Left cardiac atrium (tissue), 4 donors: ENCODE measurements around the gene MPIG6B. TPM values are rescaled to one million over a fixed set of nuclear protein-coding genes. Genes with fewer than 3 reads are reported as not detected.
A peak's percentile ranks its signal among the peaks of the same experiment; 100 is the strongest.

Experiments used
- ATAC-seq, 2 donors: fragments of 200-7000 bp; cut with Tn5 transposase; one replicate each; pipeline ENCODE4 v1.9.1; 2020; ENCODE audit warnings: mild to moderate bottlenecking in 2 of 2, moderate library complexity in 2 of 2
- DNase-seq: peaks from one replicate; pipeline ENCODE4 v3.0.0-alpha.2; 2020
- intact Hi-C, 2 donors: fragments of 100-400 bp; cut with DNase I; formaldehyde crosslinking; loops; one replicate each; pipeline versions ENCODE4 v1.14.1 to v1.15.1; 2022 to 2023
- long read RNA-seq: library from polyadenylated mRNA; unstranded; transcript quantifications from one replicate; pipeline ENCODE4 v2.0.0, GENCODE V29; 2021
- total RNA-seq, 2 donors: library from RNA; stranded (reverse); fragmentation: NEBNext Ultra II Directional; extraction: Animal tissue kit (Norgen Biotek cat#: 25700); gene quantifications; one replicate each; pipeline ENCODE4 v1.2.1, GENCODE V29; 2021
- donor health status: DM: no; HTN: yes; CAD: no.
- donor health status: DM: no; HTN: yes; CAD: no; lungs with severe emphysema.
- donor health status: DM: yes; HTN: yes; CAD: no.
- donor health status: Dilated cardiomyopathy.

The MPIG6B gene, protein sequence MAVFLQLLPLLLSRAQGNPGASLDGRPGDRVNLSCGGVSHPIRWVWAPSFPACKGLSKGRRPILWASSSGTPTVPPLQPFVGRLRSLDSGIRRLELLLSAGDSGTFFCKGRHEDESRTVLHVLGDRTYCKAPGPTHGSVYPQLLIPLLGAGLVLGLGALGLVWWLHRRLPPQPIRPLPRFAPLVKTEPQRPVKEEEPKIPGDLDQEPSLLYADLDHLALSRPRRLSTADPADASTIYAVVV
- total RNA-seq: under 1 TPM; 0.39 to 0.41 TPM
- long read RNA-seq: 0 reads

DNA sequence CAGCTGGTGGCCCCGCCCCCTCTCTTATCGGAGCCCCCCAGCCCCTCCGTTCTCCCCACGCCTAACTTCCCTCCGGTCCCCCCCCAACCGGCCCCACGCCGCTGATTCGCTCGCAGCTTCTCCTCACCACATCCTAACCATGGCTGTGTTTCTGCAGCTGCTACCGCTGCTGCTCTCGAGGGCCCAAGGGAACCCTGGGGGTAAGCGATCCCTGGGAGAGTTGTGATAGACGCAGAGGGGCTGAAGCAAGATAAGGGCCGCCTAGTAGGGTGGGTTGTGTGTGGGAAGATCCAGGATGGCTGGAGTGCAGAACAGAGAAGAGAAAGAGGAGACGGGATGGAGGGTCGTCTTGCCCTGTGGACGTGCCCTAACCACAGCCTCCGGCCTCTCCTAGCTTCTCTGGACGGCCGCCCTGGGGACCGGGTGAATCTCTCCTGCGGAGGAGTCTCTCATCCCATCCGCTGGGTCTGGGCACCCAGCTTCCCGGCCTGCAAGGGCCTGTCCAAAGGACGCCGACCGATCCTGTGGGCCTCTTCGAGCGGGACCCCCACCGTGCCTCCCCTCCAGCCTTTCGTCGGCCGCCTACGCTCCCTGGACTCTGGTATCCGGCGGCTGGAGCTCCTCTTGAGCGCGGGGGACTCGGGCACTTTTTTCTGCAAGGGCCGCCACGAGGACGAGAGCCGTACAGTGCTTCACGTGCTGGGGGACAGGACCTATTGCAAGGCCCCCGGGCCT is at the start of gene MPIG6B:
MPIG6B (plus strand) TSS at position 129 of the 735 bp plus-strand sequence; CDS start at position 140, 11 bp downstream.
- DNase-seq: no peak
- ATAC-seq: no peak
- intact Hi-C loops: no loop called here

DNA sequence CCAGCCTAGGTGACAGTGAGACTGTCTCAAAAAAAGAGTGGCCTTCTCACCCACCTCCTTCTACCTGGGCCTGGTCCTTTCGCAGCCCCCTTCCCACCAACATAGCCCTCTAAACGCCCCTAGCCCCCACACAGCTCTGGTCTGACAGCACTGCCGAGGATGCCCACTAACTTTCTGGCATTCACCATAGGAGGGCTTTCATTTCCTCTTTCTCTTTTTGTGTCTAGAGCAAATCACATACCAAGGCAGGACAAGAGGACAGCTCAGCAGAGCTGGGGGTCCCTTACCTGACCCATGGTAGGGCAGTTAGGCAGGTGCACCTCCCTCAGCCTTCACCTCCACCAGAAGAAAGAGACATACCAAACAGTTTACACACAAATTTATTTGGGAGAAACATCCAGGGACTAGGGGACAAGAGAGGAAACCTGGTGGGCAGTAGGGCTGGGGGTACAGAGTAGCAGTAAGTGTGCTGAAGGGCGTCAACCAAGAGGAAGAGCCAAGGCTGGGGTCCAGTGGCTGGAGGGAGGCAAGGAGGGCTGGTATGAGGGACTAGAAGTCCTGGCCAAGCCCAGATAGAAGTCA is 46.8 kb upstream of the MPIG6B start:
- intact Hi-C loops: no loop called here
- DNase-seq: no peak
- ATAC-seq: no peak

- intact Hi-C loops: no loop called here
- DNase-seq: no peak
- no peak for ATAC-seq
Measured at GRCh38 chr6:31676904-31677303, 46.3 kb upstream of the MPIG6B start.

- DNase-seq: no peak
- intact Hi-C loops: no loop called here
- ATAC-seq: no peak
Measured at GRCh38 chr6:31677955-31678354, 45.2 kb upstream of the MPIG6B start.

DNA sequence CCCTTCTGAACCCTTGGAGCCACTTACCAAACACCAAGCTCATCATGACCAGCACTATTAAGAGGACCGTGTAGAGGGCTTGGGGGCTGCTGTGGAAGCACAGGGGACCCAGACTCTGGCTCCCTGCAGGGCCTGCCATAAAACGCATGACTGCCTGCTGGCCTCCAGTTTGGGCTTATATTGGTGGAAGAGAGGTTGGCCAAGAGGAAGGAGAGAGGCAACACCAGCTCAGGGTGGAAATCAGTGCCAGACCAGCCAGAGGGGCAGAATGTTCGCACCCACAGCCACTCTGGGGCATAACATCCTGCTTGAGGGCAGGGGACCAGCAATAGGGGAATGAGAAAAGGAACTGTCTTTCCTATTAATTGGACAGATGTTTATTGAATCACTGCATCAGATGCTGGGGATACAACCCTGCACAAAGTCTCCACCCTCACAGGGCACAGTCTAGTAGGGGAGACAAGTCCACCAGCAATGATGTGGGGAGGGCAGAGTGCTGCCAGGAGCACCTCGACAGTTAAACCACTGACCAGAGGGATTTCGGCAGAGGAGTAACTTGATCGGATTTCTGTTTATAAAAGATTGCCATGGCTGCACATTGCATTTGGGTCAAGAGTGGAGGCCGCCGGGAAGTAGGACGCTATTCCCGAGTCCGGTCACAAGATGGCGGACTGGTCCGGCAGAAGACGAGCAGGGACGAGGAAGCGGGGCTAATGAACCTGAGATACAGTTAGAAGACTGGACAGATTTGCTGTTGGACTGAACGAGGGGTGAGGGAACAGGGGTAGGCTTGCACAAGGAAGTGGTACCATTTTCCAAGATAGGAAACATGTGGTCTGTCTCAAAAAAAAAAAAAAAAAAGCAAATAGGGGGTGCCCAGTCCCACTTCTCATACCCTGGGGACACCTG is 42.7 kb upstream of the MPIG6B start, which contains the start of gene LY6G5C:
LY6G5C (minus strand) TSS at position 842 of the 909 bp plus-strand sequence; CDS start at position 148, 694 bp downstream.
- DNase-seq (peak; percentile 86), ATAC-seq (peak; percentile 84 to 92)
- intact Hi-C loops: loop anchor here (5.0 to 10.0 kb wide), 3 partner anchors 152 to 274 kb away; partner anchors contain the start of genes NELFE (in 1 of the 2) and SKIC2 (in 1 of the 2)

DNA sequence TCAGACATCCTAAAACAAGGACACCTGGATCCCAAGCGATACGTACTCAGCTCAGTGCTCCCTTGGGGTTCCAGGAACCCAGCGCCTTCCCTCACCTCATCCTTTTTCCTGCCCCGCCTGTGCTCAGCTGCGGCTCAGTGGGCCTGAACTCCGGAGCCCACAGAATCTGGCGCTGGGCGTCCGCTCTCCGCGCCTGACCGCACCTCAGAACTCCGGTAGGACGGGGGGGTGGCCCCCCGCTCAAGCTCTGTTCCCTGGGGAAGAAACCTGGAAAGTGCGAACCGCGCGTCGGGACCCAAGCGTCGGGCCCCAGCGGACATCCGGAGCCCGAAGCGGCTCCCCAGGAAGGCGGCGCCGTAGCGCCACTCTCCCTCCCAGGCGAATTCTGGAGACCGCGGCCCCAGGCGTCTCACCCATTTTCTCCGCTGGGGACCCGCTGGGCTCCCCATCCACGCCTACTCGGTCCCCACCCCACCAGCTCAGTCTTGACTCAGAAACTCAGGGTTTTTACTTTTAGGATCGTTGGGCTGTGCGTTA is 42.0 kb upstream of the MPIG6B start:
- DNase-seq: peak; percentile 64
- ATAC-seq: peak; percentile 63 to 72
- intact Hi-C loops: loop anchor here (5.0 to 10.0 kb wide), 3 partner anchors 151 to 274 kb away; partner anchors contain the start of genes NELFE (in 1 of the 2) and SKIC2 (in 1 of the 2)

DNA sequence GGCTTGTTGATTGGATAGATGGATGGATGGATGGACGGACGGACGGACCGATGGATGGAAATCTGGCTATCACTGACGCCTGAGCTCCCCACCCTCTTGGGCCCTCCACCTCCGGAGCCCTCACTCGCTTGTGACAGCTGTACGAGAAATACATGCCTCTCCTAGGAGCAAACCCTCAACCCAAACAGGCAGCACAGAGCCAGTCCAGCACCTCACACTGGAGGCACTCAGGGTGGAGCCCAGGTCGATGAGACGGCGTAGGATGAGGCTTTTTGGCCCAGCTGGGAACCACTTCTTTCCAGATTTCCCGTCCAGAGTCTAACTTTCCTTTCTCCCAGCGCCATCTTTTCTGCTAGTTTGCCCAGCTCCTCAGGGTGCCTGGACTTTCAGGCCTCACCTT is 39.6 kb upstream of the MPIG6B start:
- no peak for ATAC-seq
- DNase-seq: no peak
- intact Hi-C loops: loop anchor here (5.0 to 10.0 kb wide), 3 partner anchors 149 to 271 kb away; partner anchors contain the start of genes NELFE (in 1 of the 2) and SKIC2 (in 1 of the 2)

DNA sequence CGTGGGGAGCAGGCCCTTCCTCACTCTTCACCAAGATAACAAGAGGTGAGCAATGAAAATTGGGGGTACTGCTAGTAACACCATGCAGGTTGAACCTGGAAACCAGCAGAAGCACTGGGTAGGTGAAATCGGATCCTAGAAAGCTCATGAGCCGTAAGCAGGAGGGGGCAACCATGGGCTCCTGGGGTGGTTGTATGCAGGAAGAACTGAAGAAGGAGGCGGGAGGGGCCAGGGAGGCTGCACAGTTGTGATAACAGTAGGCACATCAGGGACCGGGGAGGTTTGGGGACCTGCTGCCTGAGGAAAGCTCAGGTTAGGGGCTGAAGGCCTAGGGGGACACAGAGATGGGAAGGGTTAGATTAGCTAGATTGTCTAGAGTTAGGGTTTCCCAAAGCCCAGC is 36.7 kb upstream of the MPIG6B start:
- intact Hi-C loops: loop anchor here in 1 of 2 donors (10.0 kb wide), 2 partner anchors 148 to 268 kb away; partner anchors contain the start of genes NELFE and SKIC2
- ATAC-seq (no peak), DNase-seq (no peak)

- ATAC-seq: no peak
- intact Hi-C loops: loop anchor here in 1 of 2 donors (10.0 kb wide), 2 partner anchors 147 to 267 kb away; partner anchors contain the start of genes NELFE and SKIC2
- DNase-seq: no peak
Measured at GRCh38 chr6:31687321-31687720, 35.9 kb upstream of the MPIG6B start.

DNA sequence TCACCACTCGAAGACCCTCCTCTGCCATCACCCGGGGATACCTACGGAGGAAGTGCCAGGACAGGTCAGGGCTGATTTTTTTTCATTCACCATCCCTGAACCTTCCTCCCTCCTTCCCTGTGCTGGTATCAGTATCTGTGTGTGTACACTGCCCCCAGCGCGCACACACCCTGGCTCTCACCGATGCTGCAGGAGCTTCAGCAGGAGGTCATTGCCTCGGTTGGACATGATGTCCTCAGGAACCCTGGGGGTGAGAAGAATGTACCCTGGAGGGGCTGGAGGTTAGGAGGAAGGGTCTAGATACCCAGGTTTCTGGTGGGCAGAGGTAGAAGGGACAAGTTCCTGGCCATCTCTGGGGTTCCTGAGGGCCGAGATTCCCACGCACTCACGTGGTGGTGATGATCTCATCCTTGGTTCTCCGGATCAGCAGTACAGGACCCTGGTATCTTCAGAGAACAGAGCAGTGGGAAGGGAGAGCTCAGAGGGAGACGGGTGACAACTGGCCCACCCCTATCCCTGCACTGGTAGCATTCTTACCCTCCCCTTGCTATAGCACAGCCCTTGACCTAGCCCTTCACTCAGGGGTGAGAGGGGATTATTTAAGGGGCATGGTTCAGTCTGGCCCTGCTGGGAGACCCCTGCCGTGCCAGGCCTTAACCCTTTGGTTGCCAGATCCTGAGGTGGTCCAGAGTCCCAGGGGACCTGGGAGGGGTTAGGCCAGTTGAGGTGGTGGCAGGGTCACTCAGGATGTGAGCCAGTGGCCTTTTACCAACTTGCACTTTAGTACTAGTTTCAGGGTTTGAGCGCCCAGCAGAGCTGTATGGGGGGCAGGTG is 35.1 kb upstream of the MPIG6B start:
- DNase-seq (no peak), ATAC-seq (no peak)
- intact Hi-C loops: loop anchor here in 1 of 2 donors (10.0 kb wide), 2 partner anchors 147 to 267 kb away; partner anchors contain the start of genes NELFE and SKIC2

DNA sequence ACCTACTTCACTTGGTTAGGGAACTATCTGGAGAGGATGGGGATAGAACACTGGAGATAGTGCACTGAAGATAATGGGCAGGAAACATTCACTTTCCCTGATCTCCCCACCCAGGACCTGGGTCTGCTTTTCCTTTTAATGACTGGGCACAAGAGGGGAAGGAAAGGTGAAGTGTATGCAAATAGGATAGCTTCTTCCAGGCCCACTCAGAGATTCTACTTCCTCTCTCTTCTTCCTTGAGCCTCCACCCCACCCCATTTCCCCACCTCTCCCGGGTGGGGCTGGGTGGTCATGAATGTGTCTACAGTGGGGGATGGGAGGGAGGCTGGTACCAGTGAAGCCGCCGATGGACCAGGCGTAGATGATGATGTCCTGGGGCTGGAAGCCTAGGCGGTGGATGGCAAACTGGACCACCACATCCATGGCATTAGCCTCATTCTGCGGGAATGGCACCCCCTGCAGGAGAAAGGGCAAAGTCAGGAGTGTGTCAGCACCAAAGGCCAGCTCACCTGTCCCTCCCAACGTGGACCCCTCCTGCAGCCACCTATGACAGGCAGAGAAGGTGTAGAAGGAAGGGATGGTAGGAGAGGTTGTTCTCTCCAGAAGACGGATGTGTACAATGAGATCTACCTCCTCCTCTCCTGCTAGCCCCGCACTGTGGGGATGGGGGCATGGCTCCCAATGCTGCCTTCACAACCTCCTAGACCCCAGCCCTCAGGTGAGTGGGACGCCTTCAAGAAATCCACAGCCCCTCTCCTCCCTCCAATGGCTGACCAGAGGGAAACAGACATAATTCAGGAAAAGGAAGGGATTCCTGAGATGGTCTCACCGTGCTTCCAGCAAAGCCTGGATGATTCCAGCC is 33.7 kb upstream of the MPIG6B start:
- intact Hi-C loops: loop anchor here in 1 of 2 donors (10.0 kb wide), 2 partner anchors 145 to 265 kb away; partner anchors contain the start of genes NELFE and SKIC2
- ATAC-seq: no peak
- no peak for DNase-seq

- ATAC-seq (peak; percentile 50 to 83), DNase-seq (no peak)
- intact Hi-C loops: no loop called here
Measured at GRCh38 chr6:31690231-31691077, 32.7 kb upstream of the MPIG6B start.

DNA sequence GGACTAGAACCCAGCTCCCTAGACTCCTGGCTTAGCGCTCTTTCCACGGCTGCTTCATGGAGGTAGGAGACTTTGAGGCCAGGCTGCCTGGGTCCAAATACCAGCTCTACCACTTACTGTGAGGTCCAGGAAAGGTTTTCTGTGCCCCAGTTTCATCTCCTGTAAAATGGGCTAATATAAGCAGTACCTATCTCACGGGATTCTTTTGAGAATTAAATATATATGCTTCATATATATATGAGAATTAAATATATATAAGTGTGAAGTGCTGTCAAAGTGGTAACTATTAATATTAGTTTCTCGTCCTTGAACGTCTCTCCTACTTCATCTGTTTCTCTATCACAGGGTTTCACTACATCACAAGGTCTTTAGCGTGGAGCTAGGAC is 32.1 kb upstream of the MPIG6B start:
- intact Hi-C loops: no loop called here
- no peak for ATAC-seq
- DNase-seq: no peak

DNA sequence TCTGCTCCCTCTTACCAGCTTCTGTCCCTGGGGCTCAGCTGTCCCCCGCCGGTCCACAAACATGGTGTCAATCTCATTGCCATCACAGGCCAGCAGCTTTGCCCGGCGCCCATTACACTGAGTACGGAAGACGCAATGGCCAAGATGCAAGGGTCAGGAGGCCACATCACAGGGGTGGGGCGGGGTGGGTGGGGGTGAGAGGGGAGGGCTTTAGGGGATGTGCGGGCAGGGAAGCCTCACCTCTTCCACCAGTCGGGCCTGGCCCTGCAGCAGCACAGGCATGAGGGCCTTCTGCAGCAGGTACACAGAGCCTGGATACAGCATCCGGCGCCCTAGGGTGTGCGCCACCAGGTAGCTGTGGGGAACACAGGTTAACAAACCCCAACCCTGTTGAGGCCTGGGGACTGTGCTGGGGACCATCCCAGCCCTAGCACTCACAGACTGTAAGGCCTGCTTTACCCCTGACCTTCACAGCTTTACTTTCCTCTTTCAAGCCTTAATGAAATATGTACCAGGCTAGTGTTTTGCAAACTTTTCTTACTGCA is 31.5 kb upstream of the MPIG6B start:
- DNase-seq (no peak), ATAC-seq (no peak)
- intact Hi-C loops: no loop called here

DNA sequence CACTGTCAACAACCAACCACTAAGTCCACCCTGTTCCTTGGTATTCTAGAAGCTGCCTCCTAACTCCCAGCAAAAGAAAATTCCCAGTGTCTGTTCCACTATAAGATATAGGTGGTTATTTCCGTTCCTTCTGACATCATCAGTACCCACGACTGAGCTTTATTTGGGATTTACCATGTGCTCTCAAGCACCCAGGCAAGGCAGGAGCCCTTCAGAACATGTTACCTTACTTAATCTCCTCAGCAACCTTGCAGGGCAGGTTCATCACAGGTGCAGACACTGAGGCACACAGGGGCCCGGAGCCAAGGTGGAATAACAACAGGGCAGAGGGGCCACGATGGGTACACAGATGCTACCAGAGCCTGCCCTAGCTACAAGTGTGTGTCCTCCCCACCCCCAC is 30.8 kb upstream of the MPIG6B start:
- DNase-seq: no peak

More for the DNA sequence above, 30.8 kb upstream of the MPIG6B start:
- intact Hi-C loops: no loop called here
- no peak for ATAC-seq
